Measurements from ENCODE around the gene ST6GALNAC1.

The ST6GALNAC1 gene

GRCh38 chr17:76643553-76644148 lies at the start of gene ST6GALNAC1:
ST6GALNAC1 (minus strand) TSS chr17:76643757; CDS start chr17:76643638, 119 bp downstream.
- DNase-seq: peak; percentile 29

GRCh38 chr17:76691379-76692191 lies 48.0 kb upstream of the ST6GALNAC1 start:
- peak; percentile 28 for DNase-seq

- no peak for DNase-seq
Observed at GRCh38 chr17:76690596-76691280, 47.2 kb upstream of the ST6GALNAC1 start.

GRCh38 chr17:76689859-76690258 lies 46.3 kb upstream of the ST6GALNAC1 start:
- no peak for DNase-seq

- no peak for DNase-seq
Observed at GRCh38 chr17:76688165-76688622, 44.6 kb upstream of the ST6GALNAC1 start.

GRCh38 chr17:76687298-76688164 lies 44.0 kb upstream of the ST6GALNAC1 start:
- no peak for DNase-seq

- DNase-seq: no peak
Observed at GRCh38 chr17:76686538-76687297, 43.2 kb upstream of the ST6GALNAC1 start.

- no peak for DNase-seq
Observed at GRCh38 chr17:76685846-76686245, 42.3 kb upstream of the ST6GALNAC1 start.

GRCh38 chr17:76685366-76685765 lies 41.8 kb upstream of the ST6GALNAC1 start:
- DNase-seq: no peak

GRCh38 chr17:76684756-76685155 lies 41.2 kb upstream of the ST6GALNAC1 start:
- DNase-seq: no peak

- DNase-seq: no peak
Observed at GRCh38 chr17:76683921-76684745, 40.6 kb upstream of the ST6GALNAC1 start.

GRCh38 chr17:76683011-76683755 lies 39.6 kb upstream of the ST6GALNAC1 start:
- no peak for DNase-seq

GRCh38 chr17:76682296-76682695 lies 38.7 kb upstream of the ST6GALNAC1 start:
- no peak for DNase-seq

- DNase-seq: peak; percentile 77
Observed at GRCh38 chr17:76681222-76682137, 37.9 kb upstream of the ST6GALNAC1 start.

GRCh38 chr17:76679239-76679638 lies 35.7 kb upstream of the ST6GALNAC1 start:
- no peak for DNase-seq

- DNase-seq: no peak
Observed at GRCh38 chr17:76678330-76678729, 34.8 kb upstream of the ST6GALNAC1 start.

GRCh38 chr17:76677406-76677805 lies 33.8 kb upstream of the ST6GALNAC1 start:
- no peak for DNase-seq

GRCh38 chr17:76676629-76677028 lies 33.1 kb upstream of the ST6GALNAC1 start:
- DNase-seq: no peak

- DNase-seq: no peak
Observed at GRCh38 chr17:76675648-76676047, 32.1 kb upstream of the ST6GALNAC1 start.

All from NCI-H146 (cell line).